RWPE2 (cell line): ENCODE measurements around the gene HYDIN.
"Not testable (repeated sequence)": the region's sequence is repeated elsewhere in the genome, so short reads cannot be mapped to it uniquely, and the experiment has no call there.

Experiments
- ATAC-seq: fragments of 200-7000 bp; cut with Tn5 transposase; 3 replicates; pipeline ENCODE4 v1.9.1; 2021; ENCODE audit warnings: low read depth
- DNase-seq: peaks from one replicate; pipeline ENCODE4 v3.0.0-alpha.2; 2020; ENCODE audit warnings: low spot score
- H3K27ac ChIP-seq: fragments of 450-650 bp; 2 replicates; pipeline ENCODE4 v1.5.1; 2017; ENCODE audit warnings: mild to moderate bottlenecking; ENCODE audit not compliant: poor library complexity, severe bottlenecking
- H3K27me3 ChIP-seq: fragments of 250-450 bp; sonication (Bioruptor Pico); 2 replicates; pipeline ENCODE4 v1.5.1; 2021; ENCODE audit warnings: mild to moderate bottlenecking, moderate library complexity; ENCODE audit not compliant: insufficient read depth, poor library complexity, severe bottlenecking
- H3K36me3 ChIP-seq: fragments of 250-450 bp; sonication (Bioruptor Pico); 2 replicates; pipeline ENCODE4 v1.5.1; 2020; ENCODE audit warnings: low read depth, mild to moderate bottlenecking, moderate library complexity
- H3K4me1 ChIP-seq: fragments of 250-450 bp; sonication (Bioruptor Pico); 2 replicates; pipeline ENCODE4 v1.5.1; 2021; ENCODE audit warnings: mild to moderate bottlenecking, moderate library complexity; ENCODE audit not compliant: insufficient read depth, poor library complexity, severe bottlenecking
- H3K4me3 ChIP-seq: fragments of 250-450 bp; sonication (Bioruptor Pico); 2 replicates; pipeline ENCODE4 v1.5.1; 2021; ENCODE audit warnings: mild to moderate bottlenecking, moderate library complexity; ENCODE audit not compliant: severe bottlenecking
- H3K9me3 ChIP-seq: fragments of 250-450 bp; sonication (Bioruptor Pico); 2 replicates; pipeline ENCODE4 v1.5.1; 2021; ENCODE audit warnings: mild to moderate bottlenecking, moderate library complexity; ENCODE audit not compliant: severe bottlenecking

Gene HYDIN

DNA sequence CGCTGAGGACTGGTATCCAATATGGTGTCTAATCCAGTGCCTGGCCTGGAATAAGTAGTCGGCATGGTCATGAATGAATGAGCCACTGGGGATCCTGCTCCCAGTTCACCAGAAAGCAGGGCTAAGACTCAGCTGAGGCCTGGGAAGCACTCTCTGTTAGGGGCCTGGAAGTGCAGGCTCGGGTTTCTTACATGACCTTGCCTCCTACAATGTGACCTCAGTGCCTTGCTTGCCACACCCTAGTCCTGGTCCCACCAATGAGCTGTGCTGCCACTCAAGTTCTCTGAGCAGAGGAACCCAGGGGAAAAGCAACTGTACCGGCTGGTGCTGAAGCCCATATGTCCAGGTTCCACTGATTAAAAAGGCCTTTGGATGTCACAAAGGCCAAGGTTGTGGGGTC lies 238.0 kb downstream of the HYDIN start:
- ATAC-seq, H3K9me3 ChIP-seq: not testable (repeated sequence)

GRCh38 chr16:70987019-70987715 lies 243.4 kb downstream of the HYDIN start:
- H3K4me1 ChIP-seq, H3K27me3 ChIP-seq, H3K36me3 ChIP-seq, H3K9me3 ChIP-seq, H3K27ac ChIP-seq, DNase-seq, H3K4me3 ChIP-seq: not testable (repeated sequence)
- ATAC-seq: peak; percentile 100

More for the DNA sequence above, 238.0 kb downstream of the HYDIN start:
- H3K36me3 ChIP-seq, H3K27me3 ChIP-seq, DNase-seq, H3K27ac ChIP-seq, H3K4me3 ChIP-seq, H3K4me1 ChIP-seq: not testable (repeated sequence)

- H3K9me3 ChIP-seq, DNase-seq, H3K4me3 ChIP-seq, ATAC-seq, H3K4me1 ChIP-seq, H3K27me3 ChIP-seq, H3K36me3 ChIP-seq, H3K27ac ChIP-seq: not testable (repeated sequence)
These were observed 245.8 kb downstream of the HYDIN start for GRCh38 chr16:70984675-70985074.

GRCh38 chr16:70968332-70968731 lies 262.2 kb downstream of the HYDIN start:
- ATAC-seq, H3K4me1 ChIP-seq, DNase-seq, H3K4me3 ChIP-seq, H3K36me3 ChIP-seq, H3K27ac ChIP-seq, H3K9me3 ChIP-seq, H3K27me3 ChIP-seq: not testable (repeated sequence)

- not testable (repeated sequence) for H3K27ac ChIP-seq, H3K4me3 ChIP-seq, H3K27me3 ChIP-seq, H3K9me3 ChIP-seq, DNase-seq, ATAC-seq, H3K36me3 ChIP-seq, H3K4me1 ChIP-seq
These were observed 270.4 kb downstream of the HYDIN start for GRCh38 chr16:70960169-70960568.

GRCh38 chr16:70954922-70955321 lies 275.6 kb downstream of the HYDIN start:
- H3K27ac ChIP-seq, H3K4me1 ChIP-seq, ATAC-seq, H3K27me3 ChIP-seq, H3K36me3 ChIP-seq, H3K4me3 ChIP-seq, DNase-seq, H3K9me3 ChIP-seq: not testable (repeated sequence)

- not testable (repeated sequence) for H3K27ac ChIP-seq, H3K27me3 ChIP-seq, DNase-seq, H3K36me3 ChIP-seq, H3K4me3 ChIP-seq, ATAC-seq, H3K9me3 ChIP-seq, H3K4me1 ChIP-seq
These were observed 276.7 kb downstream of the HYDIN start for GRCh38 chr16:70953824-70954223.

DNA sequence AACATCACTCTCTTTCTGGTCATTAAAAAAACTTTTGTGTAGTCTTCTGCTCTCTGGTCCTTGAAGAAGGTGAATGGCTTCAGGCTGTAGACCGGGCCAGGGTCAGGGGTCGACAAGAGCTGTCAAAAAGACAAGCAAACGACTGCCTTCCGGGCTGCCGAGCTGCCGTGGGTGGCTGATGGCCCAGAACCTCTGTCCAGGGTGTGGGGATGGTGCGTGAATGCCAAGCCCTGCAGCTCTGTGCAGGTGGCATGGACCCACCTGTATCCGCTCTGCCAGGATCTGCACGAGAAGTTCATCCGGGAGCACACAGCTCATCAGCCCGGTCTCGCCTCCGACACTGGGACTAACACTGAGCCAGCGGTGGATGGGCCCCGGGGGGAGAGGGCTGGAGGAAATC lies 287.0 kb downstream of the HYDIN start:
- not testable (repeated sequence) for H3K36me3 ChIP-seq, H3K27me3 ChIP-seq, H3K4me1 ChIP-seq, H3K4me3 ChIP-seq, DNase-seq, ATAC-seq, H3K27ac ChIP-seq, H3K9me3 ChIP-seq

DNA sequence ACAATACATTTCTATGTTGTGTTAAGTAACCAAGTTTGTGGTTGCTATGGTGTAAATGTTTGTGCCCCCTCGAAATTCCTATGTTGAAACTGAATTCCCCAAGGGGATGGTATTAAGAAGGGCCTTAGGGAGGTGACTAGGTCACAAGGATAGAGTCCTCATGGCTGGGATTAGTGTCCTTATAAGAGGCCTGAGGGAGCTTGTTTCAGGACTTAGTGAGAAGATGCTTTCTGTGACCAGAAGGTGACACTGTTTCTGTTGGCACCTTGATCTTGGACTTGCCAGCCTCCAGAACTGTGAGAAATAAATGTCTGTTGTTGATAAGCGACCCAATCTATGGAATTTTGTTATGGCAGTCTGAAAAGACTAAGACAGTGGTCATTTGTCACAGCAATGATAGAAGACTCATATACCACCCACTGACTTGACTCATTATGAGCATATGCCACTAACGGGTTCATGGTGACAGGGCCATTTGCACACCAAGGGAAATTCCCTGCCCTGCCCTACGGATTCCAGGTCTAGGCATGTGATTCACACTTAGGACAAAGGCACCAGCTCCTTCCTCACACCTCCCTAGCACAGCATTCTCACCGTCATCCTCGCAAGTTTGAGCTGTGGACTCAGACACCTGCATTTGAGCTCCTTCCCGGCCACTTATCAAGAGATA lies 290.7 kb downstream of the HYDIN start:
- H3K4me1 ChIP-seq, H3K36me3 ChIP-seq, DNase-seq, ATAC-seq, H3K27me3 ChIP-seq, H3K9me3 ChIP-seq, H3K4me3 ChIP-seq, H3K27ac ChIP-seq: not testable (repeated sequence)

DNA sequence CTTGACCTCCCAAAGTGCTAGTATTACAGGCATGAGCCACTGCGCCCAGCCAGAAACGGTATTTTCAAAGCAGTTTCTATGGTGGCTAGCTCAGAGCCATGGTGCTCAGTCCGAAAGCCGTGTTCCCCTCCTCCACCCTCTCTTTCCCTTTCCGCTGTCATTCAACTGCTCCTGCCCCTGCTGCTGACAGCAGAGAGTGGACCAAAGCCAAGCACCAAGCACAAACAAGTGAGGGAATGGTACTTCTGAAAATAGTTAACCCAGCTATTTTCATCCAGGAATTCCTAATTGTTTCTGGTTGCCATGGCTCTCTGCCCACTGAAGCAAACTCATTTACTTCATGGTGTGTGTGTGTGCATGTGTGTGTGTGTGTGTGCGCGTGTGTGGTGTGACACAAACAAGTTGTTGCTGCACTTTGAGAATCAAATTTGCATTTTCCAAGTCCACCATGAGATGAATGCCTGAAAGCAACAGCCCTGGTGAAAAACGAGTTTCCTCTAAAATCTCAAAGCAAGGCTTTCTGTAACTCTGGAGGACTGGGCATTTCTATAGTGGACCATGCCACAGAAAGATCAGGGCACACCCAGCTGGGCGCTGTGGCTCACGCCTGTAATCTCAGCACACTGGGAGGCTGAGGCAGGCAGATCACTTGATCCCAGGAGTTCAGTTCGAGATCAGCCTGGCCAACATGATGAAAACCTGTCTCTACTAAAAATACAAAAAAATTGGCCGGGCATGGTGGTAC lies 293.6 kb downstream of the HYDIN start:
- H3K27ac ChIP-seq, ATAC-seq, DNase-seq: not testable (repeated sequence)

DNA sequence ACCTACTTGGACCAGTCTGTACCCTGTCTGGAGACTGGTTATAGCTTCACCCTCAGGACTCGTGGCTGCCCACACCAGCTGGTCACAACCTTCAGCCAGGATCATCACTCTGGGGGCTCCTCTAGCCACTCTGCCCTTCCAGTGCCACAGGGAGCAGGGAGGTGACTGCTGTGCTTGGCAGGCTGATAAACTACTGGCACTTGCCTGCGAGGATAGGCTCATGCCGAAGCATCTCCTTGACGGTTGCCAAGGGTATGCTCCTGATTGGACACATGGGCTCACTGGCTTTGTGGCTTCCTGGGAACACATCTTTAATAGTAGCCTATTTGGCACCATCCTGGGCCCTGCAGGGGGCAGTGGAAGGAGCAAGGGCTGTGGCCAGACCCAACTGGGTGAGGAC lies 295.2 kb downstream of the HYDIN start:
- not testable (repeated sequence) for H3K4me1 ChIP-seq, ATAC-seq, H3K36me3 ChIP-seq, H3K27me3 ChIP-seq, DNase-seq, H3K4me3 ChIP-seq, H3K27ac ChIP-seq, H3K9me3 ChIP-seq

More for the DNA sequence above, 293.6 kb downstream of the HYDIN start:
- not testable (repeated sequence) for H3K4me1 ChIP-seq, H3K36me3 ChIP-seq, H3K9me3 ChIP-seq, H3K4me3 ChIP-seq, H3K27me3 ChIP-seq
